PFSK-1 (cell line): Measurements from ENCODE around the gene KAZALD1.

ENCODE experiments used
- FOXP2 ChIP-seq: optimal IDR thresholded peaks from 2 replicates; pipeline ENCODE3; 2011; ENCODE audit warnings: borderline replicate concordance, control low read depth, inconsistent platforms; ENCODE audit not compliant: insufficient read depth; ENCODE audit errors: extremely low read length, extremely low read depth
- POLR2AphosphoS5 ChIP-seq: IDR thresholded peaks from 2 replicates; pipeline ENCODE4 v1.6.1; 2012; ENCODE audit warnings: low read depth, mild to moderate bottlenecking, control low read depth, low read length, moderate library complexity
- REST ChIP-seq, 2 experiments: IDR thresholded peaks; 2 replicates each; pipeline versions ENCODE4 v1.6.1 to v1.8.0; 2011 to 2012; ENCODE audit warnings: low read depth in 2 of 2, low read length in 2 of 2, control low read depth in 1 of 2, inconsistent platforms in 1 of 2, mild to moderate bottlenecking in 1 of 2, moderate library complexity in 1 of 2; ENCODE audit not compliant: insufficient read depth in 1 of 2
- SIN3A ChIP-seq: IDR thresholded peaks from 2 replicates; pipeline ENCODE4 v1.6.1; 2012; ENCODE audit warnings: mild to moderate bottlenecking, low read length, moderate library complexity, borderline replicate concordance; ENCODE audit not compliant: insufficient read depth
- TAF1 ChIP-seq: IDR thresholded peaks from 2 replicates; pipeline ENCODE4 v1.6.1; 2012; ENCODE audit warnings: low read length, control low read depth, borderline replicate concordance; ENCODE audit not compliant: insufficient read depth

- TF ChIP-seq SIN3A (no peak), REST (IDR thresholded peaks at IDR 0.05; ENCODE audit: insufficient read depth in 1 of 2, low read depth in 2 of 2, low read length in 2 of 2) (no peak), POLR2AphosphoS5 (no peak), TAF1 (no peak), FOXP2 (no peak)
Measured at GRCh38 chr10:101096378-101096777, 34.6 kb downstream of the KAZALD1 start.
